ENCODE measurements around the gene FOXO3. TPM values are rescaled to one million over a fixed set of nuclear protein-coding genes. Genes with fewer than 3 reads are reported as not detected.

FOXO3 gene
- total and polyA plus RNA-seq, 2 donors (not counting 3 experiments of a cell fraction or from before 2014, with no cell fraction given), result 14.4 to 16.9 TPM

DNA sequence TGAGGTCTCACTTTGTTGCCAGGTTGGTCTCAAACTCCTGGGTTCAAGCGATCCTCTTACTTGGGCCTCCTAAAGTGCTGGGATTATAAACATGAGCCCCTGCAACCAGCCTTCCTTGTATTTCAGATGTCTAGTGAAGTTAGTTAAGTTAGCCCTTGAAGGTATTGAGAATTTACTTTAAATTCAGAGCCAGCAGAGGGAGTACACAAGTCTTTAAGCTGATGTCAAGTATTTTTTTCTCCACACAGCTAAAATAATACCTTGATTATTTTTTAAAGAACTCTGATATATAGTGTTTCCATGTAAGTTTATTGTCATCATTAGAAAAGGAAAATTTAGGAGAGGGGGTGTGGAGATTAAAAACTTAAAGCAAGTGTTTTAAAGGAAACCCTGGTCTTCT is 9.8 kb downstream of the FOXO3 start:
- POLR2A ChIA-PET, result no interaction called here
- H4K20me1 ChIP-seq (replicated peaks; ENCODE audit: control insufficient read depth, extremely low read depth, insufficient read depth, low read length), result no peaks in the 10 kb centered on the region

DNA sequence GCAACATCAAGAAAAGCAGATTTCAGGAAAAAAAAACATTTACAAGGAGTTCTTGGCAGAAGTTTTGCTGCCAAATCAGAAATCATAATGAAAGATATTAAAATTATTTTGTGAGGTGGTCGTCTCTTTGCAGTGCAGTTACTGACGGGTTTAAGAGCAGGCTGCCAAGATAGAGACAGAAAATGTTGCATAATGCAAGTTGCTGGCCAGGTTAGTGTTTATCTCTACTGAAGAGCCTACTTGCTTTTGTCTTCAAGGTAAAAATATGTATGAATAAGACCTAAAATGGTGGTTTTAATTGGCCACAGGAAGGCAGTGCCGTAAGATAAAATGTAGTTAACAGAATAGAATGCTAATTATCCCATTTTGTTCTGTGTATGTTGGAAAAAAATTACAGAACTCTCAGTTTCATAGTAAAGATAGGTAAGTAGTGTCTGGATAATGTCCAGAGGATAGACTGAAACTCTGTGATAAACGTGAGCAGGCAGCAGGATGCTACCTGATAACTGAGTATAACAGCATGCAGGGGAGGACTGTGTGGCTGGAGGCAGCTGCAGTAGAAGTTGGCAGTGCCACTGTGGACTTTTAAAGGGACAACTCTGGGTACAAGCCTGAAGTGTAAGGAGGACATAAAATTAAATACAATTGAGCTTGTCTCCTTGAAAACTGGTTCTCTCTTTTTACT is 13.9 kb downstream of the FOXO3 start:
- Histone ChIP-seq H3K9me3 (replicated peaks; ENCODE audit: control insufficient read depth, insufficient read depth, low read length) (no peaks in the 10 kb centered on the region), H3K36me3 (ENCODE audit: control insufficient read depth in 2 of 2, extremely low read depth in 1 of 2, insufficient read depth in 2 of 2, low read length in 2 of 2) (no peaks in the 10 kb centered on the region), H4K20me1 (replicated peaks; ENCODE audit: control insufficient read depth, extremely low read depth, insufficient read depth, low read length) (peaks cover 3% of the 10 kb centered on the region), H3K27ac (ENCODE audit: insufficient read depth, low read depth, low read length) (no peak overlapping the region), H3K4me2 (ENCODE audit: insufficient read depth, low read length) (no peak overlapping the region), H3K9me1 (replicated peaks; ENCODE audit: control insufficient read depth, extremely low read depth, insufficient read depth, low read length) (no peaks in the 10 kb centered on the region), H3K79me2 (ENCODE audit: control insufficient read depth, insufficient read depth, low read length) (peaks cover 1% of the 10 kb centered on the region), H3K9ac (replicated peaks; ENCODE audit: extremely low read depth, insufficient read depth, low read length) (no peak overlapping the region), H3K27me3 (ENCODE audit: control insufficient read depth in 2 of 2, insufficient read depth in 2 of 2, low read length in 2 of 2) (no peaks in the 10 kb centered on the region), H3K4me1 (ENCODE audit: control insufficient read depth, extremely low read depth, insufficient read depth, low read length) (no peaks in the 10 kb centered on the region), H3K4me3 (replicated peaks in 1 of 3; ENCODE audit: insufficient read depth in 1 of 3, low read depth in 1 of 3, low read length in 3 of 3) (no peak overlapping the region), H2AFZ (ENCODE audit: low read depth, low read length) (no peak overlapping the region)
- FAIRE-seq (no peak), DNase-seq (ENCODE audit: low read depth, low spot score) (no peak)
- BruUV-seq (replicated peaks), result no TSS peak
- ChIA-PET POLR2A (interaction anchor here (1.7 kb wide), 1 partner anchor 14 kb away, joined by 5 read pairs; no protein-coding TSS in a partner anchor), CTCF (interaction anchor here (2.8 kb wide), 1 partner anchor 8 kb away, joined by 19 read pairs; no protein-coding TSS in a partner anchor)
- dilution Hi-C loops (cut with MboI; ENCODE audit: extremely low pct_ligation_motif_present, low sequenced_read_pairs) (no loop called here), intact Hi-C loops (cut with micrococcal nuclease) (no loop called here)
- TF ChIP-seq, protein P1, sequence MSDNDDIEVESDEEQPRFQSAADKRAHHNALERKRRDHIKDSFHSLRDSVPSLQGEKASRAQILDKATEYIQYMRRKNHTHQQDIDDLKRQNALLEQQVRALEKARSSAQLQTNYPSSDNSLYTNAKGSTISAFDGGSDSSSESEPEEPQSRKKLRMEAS (IDR thresholded peaks at IDR 0.05; ENCODE audit: insufficient read depth, insufficient read length), result no peak
- TF ChIP-seq MYC (IDR thresholded peaks at IDR 0.05; ENCODE audit: low read depth, low read length) (no peak), JUN (IDR thresholded peaks at IDR 0.05; ENCODE audit: borderline replicate concordance, insufficient read depth, insufficient read length, low read depth) (no peak), EZH2 (IDR thresholded peaks at IDR 0.05; ENCODE audit: borderline replicate concordance, low read depth, low read length, severe bottlenecking) (no peak), FOS (IDR thresholded peaks at IDR 0.05; ENCODE audit: borderline replicate concordance, insufficient read depth, low read length) (no peak), POLR2A (IDR thresholded peaks at IDR 0.05; ENCODE audit: low read depth, low read length) (no peak), POLR2AphosphoS5 (IDR thresholded peaks at IDR 0.05; ENCODE audit: insufficient read depth, low read depth, low read length) (no peak), GATA2 (IDR thresholded peaks at IDR 0.05; ENCODE audit: insufficient read depth, insufficient read length, low read depth, low read length) (no peak)
- TF ChIP-seq, protein P2, sequence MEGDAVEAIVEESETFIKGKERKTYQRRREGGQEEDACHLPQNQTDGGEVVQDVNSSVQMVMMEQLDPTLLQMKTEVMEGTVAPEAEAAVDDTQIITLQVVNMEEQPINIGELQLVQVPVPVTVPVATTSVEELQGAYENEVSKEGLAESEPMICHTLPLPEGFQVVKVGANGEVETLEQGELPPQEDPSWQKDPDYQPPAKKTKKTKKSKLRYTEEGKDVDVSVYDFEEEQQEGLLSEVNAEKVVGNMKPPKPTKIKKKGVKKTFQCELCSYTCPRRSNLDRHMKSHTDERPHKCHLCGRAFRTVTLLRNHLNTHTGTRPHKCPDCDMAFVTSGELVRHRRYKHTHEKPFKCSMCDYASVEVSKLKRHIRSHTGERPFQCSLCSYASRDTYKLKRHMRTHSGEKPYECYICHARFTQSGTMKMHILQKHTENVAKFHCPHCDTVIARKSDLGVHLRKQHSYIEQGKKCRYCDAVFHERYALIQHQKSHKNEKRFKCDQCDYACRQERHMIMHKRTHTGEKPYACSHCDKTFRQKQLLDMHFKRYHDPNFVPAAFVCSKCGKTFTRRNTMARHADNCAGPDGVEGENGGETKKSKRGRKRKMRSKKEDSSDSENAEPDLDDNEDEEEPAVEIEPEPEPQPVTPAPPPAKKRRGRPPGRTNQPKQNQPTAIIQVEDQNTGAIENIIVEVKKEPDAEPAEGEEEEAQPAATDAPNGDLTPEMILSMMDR (IDR thresholded peaks at IDR 0.05; ENCODE audit: extremely low read depth in 1 of 2, insufficient read depth in 1 of 2, low read depth in 1 of 2, low read length in 2 of 2), result no peak

More for the DNA sequence above, 9.8 kb downstream of the FOXO3 start:
- DNase-seq (ENCODE audit: low read depth, low spot score) (no peak), FAIRE-seq (no peak)
- H3K9me3 ChIP-seq (replicated peaks; ENCODE audit: control insufficient read depth, insufficient read depth, low read length), result no peaks in the 10 kb centered on the region
- intact Hi-C loops (cut with micrococcal nuclease), result no loop called here
- BruUV-seq (replicated peaks), result no TSS peak
- CTCF ChIA-PET, result interaction anchor here (0.6 to 1.5 kb wide), 15 partner anchors 8 to 504 kb away, joined by 3 to 17 read pairs (median 4); no protein-coding TSS in a partner anchor
- no peak for TF ChIP-seq GATA2 (IDR thresholded peaks at IDR 0.05; ENCODE audit: insufficient read depth, insufficient read length, low read depth, low read length)
- TF ChIP-seq, protein P2 (IDR thresholded peaks at IDR 0.05; ENCODE audit: extremely low read depth in 1 of 2, insufficient read depth in 1 of 2, low read depth in 1 of 2, low read length in 2 of 2), result peak in 1 of 2 donors; percentile 2
- H3K36me3 ChIP-seq (ENCODE audit: control insufficient read depth in 2 of 2, extremely low read depth in 1 of 2, insufficient read depth in 2 of 2, low read length in 2 of 2), result peaks cover 0 to 2% of the 10 kb centered on the region in 2 experiments
- dilution Hi-C loops (cut with MboI; ENCODE audit: extremely low pct_ligation_motif_present, low sequenced_read_pairs), result no loop called here
- no peaks in the 10 kb centered on the region for H3K27me3 ChIP-seq (ENCODE audit: control insufficient read depth in 2 of 2, insufficient read depth in 2 of 2, low read length in 2 of 2)
- H3K9ac ChIP-seq (replicated peaks; ENCODE audit: extremely low read depth, insufficient read depth, low read length), result no peak overlapping the region
- H3K4me1 ChIP-seq (ENCODE audit: control insufficient read depth, extremely low read depth, insufficient read depth, low read length), result peaks cover 9% of the 10 kb centered on the region
- no peak overlapping the region for H3K27ac ChIP-seq (ENCODE audit: insufficient read depth, low read depth, low read length)
- no peak overlapping the region for H2AFZ ChIP-seq (ENCODE audit: low read depth, low read length)
- H3K4me2 ChIP-seq (ENCODE audit: insufficient read depth, low read length), result no peak overlapping the region
- H3K4me3 ChIP-seq (replicated peaks in 1 of 3; ENCODE audit: insufficient read depth in 1 of 3, low read depth in 1 of 3, low read length in 3 of 3), result no peak overlapping the region
- peaks cover 11% of the 10 kb centered on the region for H3K79me2 ChIP-seq (ENCODE audit: control insufficient read depth, insufficient read depth, low read length)
- H3K9me1 ChIP-seq (replicated peaks; ENCODE audit: control insufficient read depth, extremely low read depth, insufficient read depth, low read length), result no peaks in the 10 kb centered on the region
